Panc1 (cell line): ENCODE results near the gene MEF2A.

Source experiments
- POLR2AphosphoS5 ChIP-seq: IDR thresholded peaks from 2 replicates; pipeline ENCODE4 v1.6.1; 2012; ENCODE audit warnings: mild to moderate bottlenecking, low read depth, low read length, moderate library complexity
- SIN3A ChIP-seq: IDR thresholded peaks from 2 replicates; pipeline ENCODE4 v1.6.1; 2012; ENCODE audit warnings: low read depth, mild to moderate bottlenecking, low read length, moderate library complexity, borderline replicate concordance; ENCODE audit not compliant: insufficient read depth
- TCF7L2 ChIP-seq: IDR thresholded peaks from 2 replicates; pipeline ENCODE4 v1.6.1; 2011; ENCODE audit warnings: mild to moderate bottlenecking, low read depth, low read length, inconsistent platforms
- TF ChIP-seq, protein P1 (sequence below): fragments of 450-650 bp; IDR thresholded peaks from 2 replicates; pipeline ENCODE4 v1.5.1; 2017; ENCODE audit warnings: mild to moderate bottlenecking
- TF ChIP-seq, protein P2 (sequence below), 2 experiments: IDR thresholded peaks; 2 replicates each; pipeline ENCODE4 v1.6.1; 2011 to 2012; ENCODE audit warnings: low read depth in 2 of 2, control low read depth in 1 of 2, low read length in 1 of 2, mild to moderate bottlenecking in 1 of 2, moderate library complexity in 1 of 2; ENCODE audit not compliant: insufficient read depth in 1 of 2

DNA sequence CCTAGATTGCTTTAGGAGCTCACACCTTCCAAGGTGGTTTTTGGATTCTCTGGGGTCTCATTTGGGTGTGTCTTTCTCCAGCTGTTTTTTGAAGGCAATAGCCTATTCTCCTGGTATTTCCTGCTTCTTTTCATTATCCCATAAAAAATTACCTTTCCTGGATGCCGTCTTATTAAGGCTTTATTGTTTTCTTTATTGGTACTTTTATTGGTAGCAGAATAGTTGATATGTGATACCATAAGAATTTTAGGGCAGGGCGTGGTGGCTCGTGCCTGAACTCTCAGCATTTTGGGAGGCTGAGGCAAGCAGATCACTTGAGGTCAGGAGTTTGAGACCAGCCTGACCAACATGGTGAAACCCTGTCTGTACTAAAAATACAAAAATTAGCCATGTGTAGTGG, 18.3 kb upstream of the MEF2A start:
- TF ChIP-seq, protein P1, sequence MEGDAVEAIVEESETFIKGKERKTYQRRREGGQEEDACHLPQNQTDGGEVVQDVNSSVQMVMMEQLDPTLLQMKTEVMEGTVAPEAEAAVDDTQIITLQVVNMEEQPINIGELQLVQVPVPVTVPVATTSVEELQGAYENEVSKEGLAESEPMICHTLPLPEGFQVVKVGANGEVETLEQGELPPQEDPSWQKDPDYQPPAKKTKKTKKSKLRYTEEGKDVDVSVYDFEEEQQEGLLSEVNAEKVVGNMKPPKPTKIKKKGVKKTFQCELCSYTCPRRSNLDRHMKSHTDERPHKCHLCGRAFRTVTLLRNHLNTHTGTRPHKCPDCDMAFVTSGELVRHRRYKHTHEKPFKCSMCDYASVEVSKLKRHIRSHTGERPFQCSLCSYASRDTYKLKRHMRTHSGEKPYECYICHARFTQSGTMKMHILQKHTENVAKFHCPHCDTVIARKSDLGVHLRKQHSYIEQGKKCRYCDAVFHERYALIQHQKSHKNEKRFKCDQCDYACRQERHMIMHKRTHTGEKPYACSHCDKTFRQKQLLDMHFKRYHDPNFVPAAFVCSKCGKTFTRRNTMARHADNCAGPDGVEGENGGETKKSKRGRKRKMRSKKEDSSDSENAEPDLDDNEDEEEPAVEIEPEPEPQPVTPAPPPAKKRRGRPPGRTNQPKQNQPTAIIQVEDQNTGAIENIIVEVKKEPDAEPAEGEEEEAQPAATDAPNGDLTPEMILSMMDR: no peak
- TF ChIP-seq, protein P2, sequence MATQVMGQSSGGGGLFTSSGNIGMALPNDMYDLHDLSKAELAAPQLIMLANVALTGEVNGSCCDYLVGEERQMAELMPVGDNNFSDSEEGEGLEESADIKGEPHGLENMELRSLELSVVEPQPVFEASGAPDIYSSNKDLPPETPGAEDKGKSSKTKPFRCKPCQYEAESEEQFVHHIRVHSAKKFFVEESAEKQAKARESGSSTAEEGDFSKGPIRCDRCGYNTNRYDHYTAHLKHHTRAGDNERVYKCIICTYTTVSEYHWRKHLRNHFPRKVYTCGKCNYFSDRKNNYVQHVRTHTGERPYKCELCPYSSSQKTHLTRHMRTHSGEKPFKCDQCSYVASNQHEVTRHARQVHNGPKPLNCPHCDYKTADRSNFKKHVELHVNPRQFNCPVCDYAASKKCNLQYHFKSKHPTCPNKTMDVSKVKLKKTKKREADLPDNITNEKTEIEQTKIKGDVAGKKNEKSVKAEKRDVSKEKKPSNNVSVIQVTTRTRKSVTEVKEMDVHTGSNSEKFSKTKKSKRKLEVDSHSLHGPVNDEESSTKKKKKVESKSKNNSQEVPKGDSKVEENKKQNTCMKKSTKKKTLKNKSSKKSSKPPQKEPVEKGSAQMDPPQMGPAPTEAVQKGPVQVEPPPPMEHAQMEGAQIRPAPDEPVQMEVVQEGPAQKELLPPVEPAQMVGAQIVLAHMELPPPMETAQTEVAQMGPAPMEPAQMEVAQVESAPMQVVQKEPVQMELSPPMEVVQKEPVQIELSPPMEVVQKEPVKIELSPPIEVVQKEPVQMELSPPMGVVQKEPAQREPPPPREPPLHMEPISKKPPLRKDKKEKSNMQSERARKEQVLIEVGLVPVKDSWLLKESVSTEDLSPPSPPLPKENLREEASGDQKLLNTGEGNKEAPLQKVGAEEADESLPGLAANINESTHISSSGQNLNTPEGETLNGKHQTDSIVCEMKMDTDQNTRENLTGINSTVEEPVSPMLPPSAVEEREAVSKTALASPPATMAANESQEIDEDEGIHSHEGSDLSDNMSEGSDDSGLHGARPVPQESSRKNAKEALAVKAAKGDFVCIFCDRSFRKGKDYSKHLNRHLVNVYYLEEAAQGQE (IDR thresholded peaks at IDR 0.05; ENCODE audit: insufficient read depth in 1 of 2, low read depth in 2 of 2, low read length in 1 of 2): no peak
- TF ChIP-seq POLR2AphosphoS5 (no peak), SIN3A (no peak), TCF7L2 (no peak)
